Hematopoietic multipotent progenitor cell treated with erythropoietin and hydrocortisone succinate and interleukin-3 and kit ligand, for 17 days (in vitro differentiated cells): ENCODE measurements around the gene AIG1.
A peak's percentile ranks its signal among the peaks of the same experiment; 100 is the strongest.
"Not testable (repeated sequence)": the region's sequence is repeated elsewhere in the genome, so short reads cannot be mapped to it uniquely, and the experiment has no call there.

Experiments
- DNase-seq: peaks from one replicate; pipeline ENCODE4 v3.0.0-alpha.2; 2015; ENCODE audit warnings: low spot score

AIG1 gene

GRCh38 chr6:143234734-143235133 is 174.0 kb downstream of the AIG1 start:
- no peak for DNase-seq

GRCh38 chr6:143236151-143236798 is 175.6 kb downstream of the AIG1 start:
- DNase-seq = no peak

- no peak for DNase-seq
Observed at GRCh38 chr6:143238306-143238705, 177.6 kb downstream of the AIG1 start.

- no peak for DNase-seq
Observed at GRCh38 chr6:143241111-143241510, 180.4 kb downstream of the AIG1 start.

- DNase-seq = no peak
Observed at GRCh38 chr6:143241911-143242310, 181.2 kb downstream of the AIG1 start.

GRCh38 chr6:143243786-143244185 is 183.1 kb downstream of the AIG1 start:
- DNase-seq = no peak

DNA sequence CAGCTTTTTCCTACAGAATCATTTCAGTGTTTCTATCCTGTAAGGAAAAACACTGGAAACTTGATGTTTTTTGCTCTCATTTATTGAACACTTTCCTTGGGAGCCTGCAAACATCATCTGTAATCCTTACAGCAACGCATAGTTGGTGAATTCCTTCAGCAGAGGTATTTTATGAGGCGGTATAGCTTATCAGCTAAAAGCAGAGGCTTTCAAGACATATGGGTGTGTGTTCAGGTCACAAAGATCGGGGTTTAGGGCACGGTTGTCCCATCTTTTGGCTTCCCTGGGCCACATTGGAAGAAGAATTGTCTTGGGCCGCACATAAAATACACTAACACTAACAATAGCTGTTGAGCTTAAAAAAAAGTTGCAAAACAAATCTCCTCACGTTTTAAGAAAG is 185.0 kb downstream of the AIG1 start:
- DNase-seq = no peak

DNA sequence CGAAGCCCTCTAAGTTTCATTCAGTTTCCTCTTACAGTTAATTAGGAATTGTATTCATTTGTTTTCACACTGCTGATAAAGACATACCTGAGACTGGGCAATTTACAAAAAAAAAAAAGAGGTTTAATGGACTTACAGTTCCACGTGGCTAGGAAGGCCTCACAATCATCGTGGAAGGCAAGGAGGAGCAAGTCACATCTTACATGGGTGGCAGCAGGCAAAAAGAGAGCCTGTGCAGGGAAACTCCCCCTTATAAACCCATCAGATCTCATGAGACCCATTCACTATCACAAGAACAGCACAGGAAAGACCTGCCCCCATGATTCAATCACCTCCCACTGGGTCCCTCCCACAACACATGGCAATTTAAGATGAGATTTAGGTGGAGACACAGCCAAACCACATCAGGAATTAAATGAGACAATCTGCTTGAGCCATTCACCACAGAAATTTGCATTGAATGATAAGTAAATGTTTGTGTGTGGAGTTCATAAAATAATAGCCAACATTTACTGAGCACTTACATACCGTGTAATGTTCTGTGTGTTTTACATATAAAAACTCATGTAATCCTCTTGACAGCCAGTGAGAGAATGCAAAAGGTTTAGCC is 185.6 kb downstream of the AIG1 start:
- DNase-seq = not testable (repeated sequence)

- DNase-seq = no peak
Observed at GRCh38 chr6:143247586-143247985, 186.9 kb downstream of the AIG1 start.

DNA sequence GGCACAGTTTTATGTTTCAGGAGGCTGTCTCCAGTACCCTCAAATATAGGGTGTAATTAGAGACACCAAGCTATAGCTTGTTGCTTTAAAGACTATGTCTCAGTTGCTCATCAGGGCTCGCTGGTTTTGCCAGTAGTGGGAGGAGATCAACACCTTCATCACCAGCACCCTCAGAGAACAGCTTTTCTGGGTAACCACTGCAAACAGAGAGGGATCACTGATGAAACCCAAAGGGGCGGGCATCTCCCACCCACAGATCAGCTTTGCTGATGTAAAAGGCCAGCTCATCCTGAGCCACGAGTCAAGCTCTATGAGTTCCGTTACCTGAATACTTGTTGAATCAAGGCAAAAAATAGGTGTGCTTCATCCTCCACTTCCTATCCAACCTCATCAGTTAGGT is 187.7 kb downstream of the AIG1 start:
- DNase-seq = no peak

- DNase-seq = no peak
Observed at GRCh38 chr6:143251288-143251687, 190.6 kb downstream of the AIG1 start.

DNA sequence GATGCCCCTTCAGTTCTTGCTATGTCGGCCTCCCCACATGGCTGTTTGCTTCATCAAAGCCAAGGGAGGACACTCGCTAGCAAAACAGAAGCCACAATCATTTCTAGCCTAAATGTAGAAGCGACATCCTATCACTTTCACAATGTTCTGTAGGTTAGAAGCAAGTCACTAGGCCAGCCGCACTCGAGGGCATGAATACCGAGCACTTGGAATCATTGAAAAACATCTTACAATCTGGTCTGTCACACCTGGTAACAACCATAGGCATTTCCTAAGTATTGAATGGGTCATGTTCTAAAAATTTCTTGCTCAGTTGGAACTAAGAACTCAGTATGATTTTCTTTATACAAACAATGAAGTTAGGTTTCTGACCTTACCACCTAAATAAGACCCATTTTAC is 192.3 kb downstream of the AIG1 start:
- no peak for DNase-seq

DNA sequence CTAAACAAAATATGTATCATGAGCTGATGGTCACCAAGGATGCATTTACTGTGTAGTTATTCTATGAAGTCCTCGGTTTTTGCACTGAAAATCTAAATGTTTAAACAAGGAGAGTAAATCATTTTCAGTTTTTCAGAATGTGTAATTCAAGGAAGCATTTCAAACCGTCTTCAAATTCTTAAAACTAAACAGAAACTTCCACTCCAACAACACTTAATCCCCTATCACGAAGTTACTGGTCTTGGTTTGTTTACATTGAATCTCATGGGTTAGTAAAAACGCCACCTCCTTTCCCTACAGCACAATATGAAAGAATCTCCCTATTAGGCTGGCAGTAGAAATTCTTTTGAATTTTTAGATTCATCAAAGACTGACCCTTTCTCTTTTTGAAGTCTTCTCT is 192.9 kb downstream of the AIG1 start:
- DNase-seq = no peak

GRCh38 chr6:143258945-143259344 is 198.3 kb downstream of the AIG1 start:
- no peak for DNase-seq

GRCh38 chr6:143260857-143261256 is 200.2 kb downstream of the AIG1 start:
- no peak for DNase-seq

DNA sequence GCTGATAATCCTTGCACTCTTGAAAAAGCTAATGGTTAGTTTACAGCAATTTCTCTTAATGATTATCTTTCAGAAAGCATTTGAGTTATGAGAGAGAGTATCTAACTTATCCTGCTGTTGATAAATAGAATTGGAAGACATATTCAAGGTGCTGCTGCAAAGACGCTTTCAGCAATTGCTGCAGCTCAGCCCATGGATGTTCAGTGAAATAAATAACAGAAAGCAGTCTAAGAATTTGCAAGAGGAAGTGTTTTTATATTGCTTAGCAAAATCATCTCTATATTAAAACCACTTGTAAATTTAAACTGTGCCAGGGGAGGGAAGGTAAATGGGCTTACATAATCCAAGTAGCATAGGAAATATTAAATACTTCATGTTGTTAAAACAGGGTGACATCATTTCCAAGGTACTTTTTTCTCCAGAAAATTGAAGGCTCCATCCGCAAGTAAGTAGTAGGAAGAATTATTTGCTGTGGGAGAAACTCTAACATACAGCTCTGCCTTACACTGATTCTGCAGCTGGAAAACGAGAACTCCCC is 201.3 kb downstream of the AIG1 start:
- DNase-seq = no peak

GRCh38 chr6:143262859-143263258 is 202.2 kb downstream of the AIG1 start:
- DNase-seq = no peak

- DNase-seq = peak; percentile 9
Observed at GRCh38 chr6:143264379-143264778, 203.7 kb downstream of the AIG1 start.

GRCh38 chr6:143264986-143265764 is 204.5 kb downstream of the AIG1 start:
- DNase-seq = no peak

DNA sequence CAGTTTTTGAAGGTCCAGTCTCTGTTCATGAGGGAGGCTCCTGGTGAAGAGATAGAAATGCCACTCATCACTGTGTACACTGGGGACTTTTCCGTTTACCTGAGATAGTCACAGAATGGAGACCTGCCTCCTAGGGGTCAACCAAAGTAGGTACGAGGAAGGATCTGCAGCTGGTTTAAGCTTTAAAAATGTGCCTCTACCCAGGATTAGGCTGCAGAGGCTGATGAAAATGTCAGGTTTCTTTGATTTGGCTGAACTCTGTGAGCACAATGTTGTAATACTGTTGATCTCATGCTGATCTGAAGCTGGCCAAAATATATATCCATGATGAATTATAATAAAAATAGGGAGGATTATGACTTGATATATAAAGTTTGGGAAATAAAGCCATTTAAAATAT is 207.1 kb downstream of the AIG1 start:
- DNase-seq = no peak

GRCh38 chr6:143268439-143268838 is 207.8 kb downstream of the AIG1 start:
- DNase-seq = no peak

GRCh38 chr6:143270026-143270425 is 209.3 kb downstream of the AIG1 start:
- DNase-seq = no peak

DNA sequence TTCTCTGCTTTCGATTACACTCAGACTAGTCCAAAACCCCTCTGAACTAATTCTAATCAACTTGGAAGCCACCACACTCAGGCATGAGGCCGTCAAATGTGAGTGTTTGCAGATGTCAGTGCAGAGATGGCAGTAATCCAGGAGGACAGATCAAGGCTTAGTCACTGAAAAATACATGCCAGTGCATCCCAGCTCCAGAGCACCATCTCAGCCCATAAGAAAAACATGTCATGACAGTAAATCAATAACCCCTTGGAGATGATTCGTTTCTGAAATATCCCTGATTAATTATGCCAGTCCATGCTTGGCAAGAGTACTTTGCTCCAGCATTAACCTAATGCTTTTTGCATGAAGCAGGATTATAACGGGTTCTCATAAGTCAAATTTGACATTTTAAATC is 210.3 kb downstream of the AIG1 start:
- DNase-seq = no peak
